Keratinocyte (primary cell): ENCODE data around the gene STON2. TPM values are rescaled to one million over a fixed set of nuclear protein-coding genes. Genes with fewer than 3 reads are reported as not detected.

Experiments
- DNase-seq: peaks from one replicate; pipeline ENCODE4 v3.0.0-alpha.2; 2011; ENCODE audit warnings: low read depth, missing footprints, low spot score
- FAIRE-seq: peaks from 2 replicates; lab custom pipeline; 2011; peaks lifted over from hg19 to GRCh38; lab: Jason Lieb, UNC
- H2AFZ ChIP-seq: 2 replicates; pipeline ENCODE4 v1.6.0; 2012; ENCODE audit warnings: low read length, control low read depth, inconsistent platforms; ENCODE audit not compliant: control insufficient read depth
- H3K27ac ChIP-seq: 2 replicates; pipeline ENCODE4 v1.5.1; 2011; ENCODE audit warnings: low read length; ENCODE audit not compliant: control insufficient read depth, insufficient read depth
- H3K27me3 ChIP-seq: 3 replicates; pipeline ENCODE4 v1.6.0; 2011; ENCODE audit warnings: low read length; ENCODE audit not compliant: control insufficient read depth, insufficient read depth; ENCODE audit errors: extremely low read depth
- H3K36me3 ChIP-seq, 2 experiments: 2 replicates in 1 of 2; 3 replicates in 1 of 2; pipeline ENCODE4 v1.5.1; 2011; ENCODE audit warnings: low read length in 2 of 2, mild to moderate bottlenecking in 1 of 2; ENCODE audit not compliant: control insufficient read depth in 2 of 2, insufficient read depth in 2 of 2; ENCODE audit errors: extremely low read depth in 1 of 2
- H3K4me1 ChIP-seq: 3 replicates; pipeline ENCODE4 v1.5.1; 2011; ENCODE audit warnings: low read length; ENCODE audit not compliant: control insufficient read depth, insufficient read depth; ENCODE audit errors: extremely low read depth
- H3K4me2 ChIP-seq: 3 replicates; pipeline ENCODE4 v1.6.0; 2011; ENCODE audit warnings: low read depth, low read length; ENCODE audit not compliant: control insufficient read depth, insufficient read depth; ENCODE audit errors: extremely low read depth
- H3K4me3 ChIP-seq, 3 experiments: fragments of 200-600 bp in 1 of 3; sonication (generic) in 1 of 3; 2 replicates in 2 of 3; 3 replicates in 1 of 3; pipeline ENCODE4 v1.5.1; 2011 to 2016; ENCODE audit warnings: low read length in 3 of 3, mild to moderate bottlenecking in 3 of 3, control low read depth in 2 of 3, inconsistent platforms in 1 of 3, low read depth in 1 of 3, mixed read lengths in 1 of 3, mixed run types in 1 of 3, moderate library complexity in 1 of 3; ENCODE audit not compliant: control insufficient read depth in 2 of 3, insufficient read depth in 2 of 3; ENCODE audit errors: extremely low read depth in 1 of 3
- H3K79me2 ChIP-seq: 2 replicates; pipeline ENCODE4 v1.6.0; 2012; ENCODE audit warnings: low read length; ENCODE audit not compliant: control insufficient read depth, insufficient read depth
- H3K9ac ChIP-seq: 3 replicates; pipeline ENCODE4 v1.6.0; 2011; ENCODE audit warnings: low read length; ENCODE audit not compliant: control insufficient read depth, insufficient read depth; ENCODE audit errors: extremely low read depth
- H3K9me1 ChIP-seq: 3 replicates; pipeline ENCODE4 v1.6.0; 2011; ENCODE audit warnings: low read length; ENCODE audit not compliant: control insufficient read depth, insufficient read depth; ENCODE audit errors: extremely low read depth
- H3K9me3 ChIP-seq: 2 replicates; pipeline ENCODE4 v1.5.1; 2012; ENCODE audit warnings: low read depth, low read length; ENCODE audit not compliant: control insufficient read depth
- H4K20me1 ChIP-seq: 3 replicates; pipeline ENCODE4 v1.6.0; 2011; ENCODE audit warnings: low read length; ENCODE audit not compliant: control insufficient read depth, insufficient read depth; ENCODE audit errors: extremely low read depth
- CTCF ChIP-seq, 3 experiments: IDR thresholded peaks in 1 of 3; conservative IDR thresholded peaks in 1 of 3; optimal IDR thresholded peaks in 1 of 3; 2 replicates in 2 of 3; 3 replicates in 1 of 3; pipeline versions ENCODE3 to v1.5.1; 2011; ENCODE audit warnings: low read length in 3 of 3, mild to moderate bottlenecking in 3 of 3, moderate library complexity in 2 of 3, control low read depth in 1 of 3, inconsistent platforms in 1 of 3; ENCODE audit not compliant: insufficient read depth in 2 of 3; ENCODE audit errors: extremely low read depth in 1 of 3
- EZH2 ChIP-seq: IDR thresholded peaks from one replicate; pipeline ENCODE4 v1.6.1; 2012; ENCODE audit warnings: inconsistent platforms, mild to moderate bottlenecking, low read length, moderate library complexity
- dilution Hi-C: fragments of 300-500 bp; cut with MboI; formaldehyde crosslinking; loops from one replicate; pipeline ENCODE4 v1.7.0; 2020; ENCODE audit warnings: low sequenced_read_pairs; ENCODE audit not compliant: extremely low pct_ligation_motif_present
- polyA plus RNA-seq, 5 experiments: library from polyadenylated mRNA; depleted of rRNA in 3 of 5; stranded (reverse) in 3 of 5; stranded (forward) in 1 of 5; unstranded in 1 of 5; fragments of >200 nt; gene quantifications; 1 replicate in 1 of 5; 2 replicates in 3 of 5; 3 replicates in 1 of 5; pipeline versions ENCODE4 v1.2.1 to v1.2.3, GENCODE V29; 2011 to 2012; ENCODE audit warnings: missing spikeins in 2 of 5, low read depth in 1 of 5, low replicate concordance in 1 of 5

Gene STON2
- polyA plus RNA-seq, 1 donor (not counting 4 experiments of a cell fraction or from before 2014, with no cell fraction given): 82.3 TPM

DNA sequence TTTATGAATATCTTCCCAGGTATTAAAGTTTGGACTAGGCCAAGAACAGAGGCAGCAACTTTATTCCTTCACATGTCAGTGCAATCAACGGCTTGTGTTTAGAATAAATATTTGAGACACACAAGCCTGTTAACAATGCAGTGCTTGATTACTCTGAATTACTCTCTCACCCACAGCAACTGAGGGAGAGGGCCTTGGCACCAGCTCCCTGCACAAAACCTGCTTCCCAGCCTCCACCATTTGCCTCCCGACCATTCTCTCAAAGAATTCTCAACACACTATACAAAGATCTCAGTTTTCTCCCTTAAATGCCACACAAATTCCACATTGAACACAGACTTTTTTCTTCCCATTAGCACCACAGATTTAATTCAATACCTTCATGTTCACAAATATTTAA, 77.0 kb downstream of the STON2 start:
- H3K4me3 ChIP-seq: peak overlapping the region; percentile 77 to 96 (median 87)
- DNase-seq (no peak), FAIRE-seq (peak; percentile 68)
- peaks cover 7% of the 10 kb centered on the region for H3K9me1 ChIP-seq
- H4K20me1 ChIP-seq: peaks cover 9% of the 10 kb centered on the region
- H3K27ac ChIP-seq: peak overlapping the region; percentile 95
- peaks cover 50% of the 10 kb centered on the region for H3K4me1 ChIP-seq
- no peak for TF ChIP-seq CTCF (optimal IDR thresholded peaks at IDR 0.05 in 1 of 3, IDR thresholded peaks at IDR 0.05 in 1 of 3, conservative IDR thresholded peaks at IDR 0.05 in 1 of 3; ENCODE audit: extremely low read depth in 1 of 3, insufficient read depth in 2 of 3, low read length in 3 of 3)
- no peak overlapping the region for H2AFZ ChIP-seq
- dilution Hi-C loops: no loop called here
- peak overlapping the region; percentile 95 for H3K9ac ChIP-seq
- no peaks in the 10 kb centered on the region for H3K9me3 ChIP-seq
- peaks cover 69% of the 10 kb centered on the region for H3K79me2 ChIP-seq
- H3K27me3 ChIP-seq: no peaks in the 10 kb centered on the region
- H3K4me2 ChIP-seq: peak overlapping the region; percentile 99
- peaks cover 3 to 13% of the 10 kb centered on the region in 2 experiments for H3K36me3 ChIP-seq

DNA sequence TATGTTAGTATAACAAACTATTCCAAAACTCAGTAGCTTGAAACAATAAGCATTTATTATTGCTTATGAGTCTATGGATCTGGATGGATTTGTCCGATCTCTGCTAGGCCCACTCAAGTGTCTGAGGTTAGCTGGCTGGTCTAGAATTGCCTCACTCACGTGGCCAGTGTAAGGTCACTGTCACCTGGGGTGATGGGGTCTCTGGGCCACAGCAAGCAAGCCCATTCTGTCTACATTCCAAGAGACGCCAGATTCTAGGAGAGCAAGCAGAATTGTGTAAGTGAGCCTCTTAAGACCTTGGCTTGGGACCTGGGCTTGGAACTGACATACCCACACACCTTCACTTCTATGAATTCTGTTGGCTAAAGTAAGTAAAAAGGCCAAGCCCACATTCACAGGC, 80.2 kb downstream of the STON2 start:
- no peak for TF ChIP-seq EZH2
- TF ChIP-seq CTCF (optimal IDR thresholded peaks at IDR 0.05 in 1 of 3, IDR thresholded peaks at IDR 0.05 in 1 of 3, conservative IDR thresholded peaks at IDR 0.05 in 1 of 3; ENCODE audit: extremely low read depth in 1 of 3, insufficient read depth in 2 of 3, low read length in 3 of 3): no peak
- dilution Hi-C loops: no loop called here
- Histone ChIP-seq H3K4me1 (peaks cover 49% of the 10 kb centered on the region), H3K9me3 (no peaks in the 10 kb centered on the region), H2AFZ (no peak overlapping the region), H3K4me2 (no peak overlapping the region), H3K4me3 (no peak overlapping the region), H3K9ac (no peak overlapping the region), H4K20me1 (peaks cover 9% of the 10 kb centered on the region), H3K9me1 (peaks cover 7% of the 10 kb centered on the region), H3K36me3 (peaks cover 7 to 15% of the 10 kb centered on the region in 2 experiments), H3K27me3 (no peaks in the 10 kb centered on the region), H3K27ac (no peak overlapping the region), H3K79me2 (peaks cover 94% of the 10 kb centered on the region)
- DNase-seq: no peak
- FAIRE-seq: no peak
